OCI-LY7 (cell line): ENCODE data around the gene PAPOLG.

Experiments used
- EZH2phosphoT487 ChIP-seq: fragments of 200-600 bp; sonication (generic); IDR thresholded peaks from 2 replicates; pipeline ENCODE4 v1.6.1; 2018; ENCODE audit warnings: low read depth, borderline replicate concordance, mild to moderate bottlenecking, mixed run types, antibody characterized with exemption, low read length, moderate library complexity, mixed read lengths
- TF ChIP-seq, protein P1 (sequence below): fragments of 200-600 bp; sonication (generic); conservative IDR thresholded peaks from 2 replicates; pipeline ENCODE4 v1.5.1; 2014; ENCODE audit warnings: mild to moderate bottlenecking, antibody characterized with exemption, low read length, moderate library complexity, mixed read lengths

DNA sequence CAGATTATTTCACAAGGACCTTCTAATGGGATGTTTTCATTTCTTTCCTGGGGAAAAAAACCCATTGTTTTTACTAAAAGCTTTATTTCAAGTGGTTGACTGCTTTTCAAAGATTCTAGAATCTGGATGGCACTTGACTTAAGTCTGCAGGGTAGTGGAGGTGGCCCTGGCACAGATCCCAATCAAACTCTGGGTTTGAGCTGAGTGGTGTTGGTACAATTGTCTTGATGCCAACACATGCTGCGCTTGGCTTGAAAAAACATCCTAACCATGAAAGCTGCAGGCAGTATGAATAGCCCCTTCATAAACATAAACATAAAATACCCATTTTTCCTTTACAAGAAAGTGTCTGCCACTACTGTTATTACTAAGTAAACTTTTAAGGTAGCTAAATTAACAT, 3.6 kb downstream of the PAPOLG start:
- TF ChIP-seq, protein P1, sequence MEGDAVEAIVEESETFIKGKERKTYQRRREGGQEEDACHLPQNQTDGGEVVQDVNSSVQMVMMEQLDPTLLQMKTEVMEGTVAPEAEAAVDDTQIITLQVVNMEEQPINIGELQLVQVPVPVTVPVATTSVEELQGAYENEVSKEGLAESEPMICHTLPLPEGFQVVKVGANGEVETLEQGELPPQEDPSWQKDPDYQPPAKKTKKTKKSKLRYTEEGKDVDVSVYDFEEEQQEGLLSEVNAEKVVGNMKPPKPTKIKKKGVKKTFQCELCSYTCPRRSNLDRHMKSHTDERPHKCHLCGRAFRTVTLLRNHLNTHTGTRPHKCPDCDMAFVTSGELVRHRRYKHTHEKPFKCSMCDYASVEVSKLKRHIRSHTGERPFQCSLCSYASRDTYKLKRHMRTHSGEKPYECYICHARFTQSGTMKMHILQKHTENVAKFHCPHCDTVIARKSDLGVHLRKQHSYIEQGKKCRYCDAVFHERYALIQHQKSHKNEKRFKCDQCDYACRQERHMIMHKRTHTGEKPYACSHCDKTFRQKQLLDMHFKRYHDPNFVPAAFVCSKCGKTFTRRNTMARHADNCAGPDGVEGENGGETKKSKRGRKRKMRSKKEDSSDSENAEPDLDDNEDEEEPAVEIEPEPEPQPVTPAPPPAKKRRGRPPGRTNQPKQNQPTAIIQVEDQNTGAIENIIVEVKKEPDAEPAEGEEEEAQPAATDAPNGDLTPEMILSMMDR = no peak
- TF ChIP-seq EZH2phosphoT487 = no peak
